ENCODE measurements around the gene ZNF750. TPM values are rescaled to one million over a fixed set of nuclear protein-coding genes. Genes with fewer than 3 reads are reported as not detected.

The ZNF750 gene
- total and polyA plus RNA-seq, 2 donors: 2.7 to 3.1 TPM

DNA sequence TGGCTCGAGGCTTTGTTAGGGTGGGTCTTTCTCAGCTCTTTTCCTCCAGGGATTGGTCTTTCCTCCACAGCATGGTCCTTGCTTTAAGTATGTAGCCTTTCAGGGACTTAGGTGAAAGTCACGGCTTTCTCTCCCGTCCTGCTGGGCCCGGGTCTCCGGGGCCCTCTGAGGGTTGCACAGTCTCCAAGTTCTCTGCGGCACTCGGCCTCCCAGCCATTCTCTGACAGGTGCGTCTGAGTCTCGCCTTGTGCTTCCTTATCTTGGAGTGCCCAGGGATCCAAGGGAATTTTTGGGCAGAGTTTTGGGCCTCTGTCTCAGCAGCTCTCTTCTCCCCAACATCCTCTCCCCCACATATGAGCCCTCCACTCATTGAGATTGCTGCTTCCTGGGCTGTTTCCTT, 36.6 kb downstream of the ZNF750 start:
- peaks cover 2% of the 10 kb centered on the region for H3K36me3 ChIP-seq (ENCODE audit: insufficient read depth)
- 89% methylated on average over 9 of the region's 9 CpGs for WGBS
- no peak overlapping the region for H3K27ac ChIP-seq (ENCODE audit: low read depth)
- H3K4me1 ChIP-seq (ENCODE audit: insufficient read depth): no peaks in the 10 kb centered on the region
- DNase-seq (ENCODE audit: extremely low spot score): no peak
- H3K4me3 ChIP-seq (ENCODE audit: low read depth, low read length): no peak overlapping the region

DNA sequence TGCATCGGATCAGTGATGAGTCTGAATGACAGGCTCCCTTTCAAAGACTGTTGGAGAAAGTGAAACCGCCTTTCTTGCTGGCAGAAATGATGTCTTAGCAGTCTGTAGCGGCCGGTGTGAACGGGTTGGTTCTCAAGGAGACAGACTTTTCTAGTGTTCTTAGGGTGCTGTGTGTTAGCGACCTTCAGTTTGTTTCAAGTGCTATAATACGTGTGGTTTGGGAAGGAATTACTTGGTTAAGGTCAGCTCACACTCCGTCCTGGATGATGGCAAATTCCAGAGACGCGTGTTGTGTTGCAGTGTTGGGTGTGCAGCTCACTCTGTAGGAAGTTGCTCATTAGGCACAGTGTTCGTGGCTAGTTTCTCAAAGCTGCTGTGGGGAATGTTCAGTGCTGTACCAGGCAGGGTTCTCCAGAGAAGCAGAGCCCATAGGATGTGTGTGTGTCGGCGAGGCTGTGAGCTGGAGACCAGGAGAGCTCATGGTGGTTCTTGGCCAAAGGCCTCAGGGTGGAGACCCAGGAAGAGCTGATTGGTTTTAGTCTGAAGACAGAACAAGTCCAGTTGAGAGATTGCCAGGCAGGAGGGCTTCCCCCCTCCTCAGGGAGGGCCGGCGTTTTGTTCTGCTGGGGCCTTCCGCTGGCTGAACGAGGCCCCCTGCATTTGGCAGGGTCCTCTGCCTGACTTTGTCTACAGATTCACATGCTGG, 37.6 kb downstream of the ZNF750 start:
- WGBS: 76% methylated on average over 17 of the region's 17 CpGs
- Histone ChIP-seq H3K27ac (ENCODE audit: low read depth) (no peak overlapping the region), H3K4me1 (ENCODE audit: insufficient read depth) (no peaks in the 10 kb centered on the region), H3K4me3 (ENCODE audit: low read depth, low read length) (no peak overlapping the region), H3K36me3 (ENCODE audit: insufficient read depth) (peaks cover 2% of the 10 kb centered on the region)
- DNase-seq (ENCODE audit: extremely low spot score): no peak

DNA sequence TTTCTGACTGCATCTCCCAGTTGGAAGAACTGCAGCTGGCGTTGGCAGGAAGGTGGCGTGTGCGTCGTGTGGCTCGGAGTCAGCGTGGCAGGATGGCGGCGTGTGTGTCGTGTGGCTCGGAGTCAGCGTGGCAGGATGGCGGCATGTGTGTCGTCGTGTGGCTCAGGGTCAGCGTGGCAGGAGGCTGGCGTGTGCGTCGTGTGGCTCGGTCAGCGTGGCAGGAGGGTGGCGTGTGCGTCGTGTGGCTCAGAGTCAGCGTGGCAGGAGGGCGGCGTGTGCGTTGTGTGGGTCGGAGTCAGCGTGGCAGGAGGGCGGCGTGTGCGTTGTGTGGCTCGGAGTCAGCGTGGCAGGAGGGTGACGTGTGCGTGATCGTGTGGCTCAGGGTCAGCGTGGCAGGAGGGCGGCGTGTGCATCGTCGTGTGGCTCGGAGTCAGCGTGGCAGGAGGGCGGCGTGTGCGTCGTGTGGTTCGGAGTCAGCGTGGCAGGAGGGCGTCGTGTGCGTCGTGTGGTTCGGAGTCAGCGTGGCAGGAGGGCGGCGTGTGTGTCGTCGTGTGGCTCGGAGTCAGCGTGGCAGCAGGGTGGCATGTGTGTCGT, 38.3 kb downstream of the ZNF750 start:
- no peak overlapping the region for H3K4me3 ChIP-seq (ENCODE audit: low read depth, low read length)
- no peak overlapping the region for H3K27ac ChIP-seq (ENCODE audit: low read depth)
- H3K36me3 ChIP-seq (ENCODE audit: insufficient read depth): peaks cover 2% of the 10 kb centered on the region
- no peaks in the 10 kb centered on the region for H3K4me1 ChIP-seq (ENCODE audit: insufficient read depth)
- no peak for DNase-seq (ENCODE audit: extremely low spot score)
- WGBS: 97% methylated on average over 63 of the region's 63 CpGs

DNA sequence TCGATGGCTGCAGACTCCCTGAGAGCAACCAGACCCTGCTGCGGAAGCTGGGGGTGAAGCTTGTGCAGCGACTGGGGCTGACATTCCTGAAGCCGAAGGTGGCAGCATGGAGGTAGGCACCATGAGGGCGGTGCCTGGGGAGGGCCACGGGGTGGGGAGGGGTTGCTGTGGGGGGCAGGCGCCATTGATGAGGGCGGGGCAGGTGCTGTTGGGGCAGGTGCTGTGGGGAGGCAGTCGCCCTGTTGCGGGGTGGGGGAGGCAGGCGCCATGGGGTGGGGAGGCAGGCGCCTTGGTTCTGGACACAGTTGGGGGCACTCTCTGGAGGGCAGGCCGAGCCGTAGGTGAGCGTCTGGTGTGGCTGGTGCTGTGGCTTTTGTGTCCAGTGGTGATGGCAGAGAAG, 38.9 kb downstream of the ZNF750 start:
- Histone ChIP-seq H3K4me1 (ENCODE audit: insufficient read depth) (no peaks in the 10 kb centered on the region), H3K4me3 (ENCODE audit: low read depth, low read length) (no peak overlapping the region), H3K27ac (ENCODE audit: low read depth) (no peak overlapping the region), H3K36me3 (ENCODE audit: insufficient read depth) (peaks cover 2% of the 10 kb centered on the region)
- no peak for DNase-seq (ENCODE audit: extremely low spot score)
- WGBS: 99% methylated on average over 15 of the region's 15 CpGs

DNA sequence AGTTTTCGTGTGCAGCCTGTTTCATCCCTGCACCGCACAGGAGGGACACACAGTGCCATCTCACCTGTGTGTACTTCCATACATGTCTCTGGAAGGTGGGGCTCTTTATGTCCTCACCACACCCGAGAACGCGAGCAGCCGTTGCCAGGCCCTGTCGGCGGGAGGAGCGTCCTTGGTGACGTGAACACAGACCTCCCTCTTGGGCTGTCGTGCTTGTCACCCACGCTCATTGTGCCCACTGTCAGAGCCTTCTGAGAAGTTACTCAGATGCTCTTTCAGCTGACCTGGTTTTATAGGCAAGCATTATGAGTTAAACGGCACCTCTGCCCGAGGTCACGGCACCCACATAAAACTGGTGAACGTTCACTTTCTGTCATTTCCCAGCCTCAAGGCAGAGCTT, 40.2 kb downstream of the ZNF750 start:
- peaks cover 2% of the 10 kb centered on the region for H3K36me3 ChIP-seq (ENCODE audit: insufficient read depth)
- H3K4me1 ChIP-seq (ENCODE audit: insufficient read depth): no peaks in the 10 kb centered on the region
- DNase-seq (ENCODE audit: extremely low spot score): no peak
- H3K4me3 ChIP-seq (ENCODE audit: low read depth, low read length): no peak overlapping the region
- H3K27ac ChIP-seq (ENCODE audit: low read depth): no peak overlapping the region
- 84% methylated on average over 16 of the region's 16 CpGs for WGBS

DNA sequence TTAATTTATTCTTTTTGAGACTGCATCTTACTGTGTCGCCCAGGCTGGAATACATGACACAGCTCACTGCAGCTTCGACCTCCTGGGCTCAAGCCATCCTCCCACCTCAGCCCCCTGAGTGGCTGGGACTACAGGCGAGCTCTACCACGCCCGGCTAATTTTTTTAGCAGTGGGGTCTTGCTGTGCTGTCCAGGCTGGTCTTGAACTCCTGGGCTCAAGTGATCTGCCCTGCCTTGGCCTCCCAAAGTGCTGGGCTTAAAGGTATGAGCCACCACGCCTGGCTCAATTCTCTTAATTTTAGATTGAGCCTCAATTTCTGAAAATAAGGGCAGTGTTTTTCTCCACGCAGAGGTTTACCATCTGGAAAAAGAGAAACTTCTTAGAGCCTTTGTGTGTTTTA, 41.1 kb downstream of the ZNF750 start:
- 96% methylated on average over 7 of the region's 7 CpGs for WGBS
- peaks cover 2% of the 10 kb centered on the region for H3K36me3 ChIP-seq (ENCODE audit: insufficient read depth)
- H3K27ac ChIP-seq (ENCODE audit: low read depth): no peak overlapping the region
- no peak overlapping the region for H3K4me3 ChIP-seq (ENCODE audit: low read depth, low read length)
- DNase-seq (ENCODE audit: extremely low spot score): no peak
- H3K4me1 ChIP-seq (ENCODE audit: insufficient read depth): no peaks in the 10 kb centered on the region

GRCh38 chr17:82797061-82797460, 42.8 kb downstream of the ZNF750 start:
- Histone ChIP-seq H3K36me3 (ENCODE audit: insufficient read depth) (peaks cover 2% of the 10 kb centered on the region), H3K4me3 (ENCODE audit: low read depth, low read length) (no peak overlapping the region), H3K27ac (ENCODE audit: low read depth) (no peak overlapping the region), H3K4me1 (ENCODE audit: insufficient read depth) (no peaks in the 10 kb centered on the region)
- 96% methylated on average over 9 of the region's 9 CpGs for WGBS
- DNase-seq (ENCODE audit: extremely low spot score): no peak

- no peak for DNase-seq (ENCODE audit: extremely low spot score)
These were observed 44.2 kb downstream of the ZNF750 start for GRCh38 chr17:82795615-82796014.

GRCh38 chr17:82794781-82795482, 44.9 kb downstream of the ZNF750 start:
- H3K4me3 ChIP-seq (ENCODE audit: low read depth, low read length): no peak overlapping the region
- H3K4me1 ChIP-seq (ENCODE audit: insufficient read depth): no peaks in the 10 kb centered on the region
- no peak for DNase-seq (ENCODE audit: extremely low spot score)
- no peak overlapping the region for H3K27ac ChIP-seq (ENCODE audit: low read depth)
- WGBS: 73% methylated on average over 18 of the region's 18 CpGs
- peaks cover 2% of the 10 kb centered on the region for H3K36me3 ChIP-seq (ENCODE audit: insufficient read depth)

More at GRCh38 chr17:82795615-82796014, 44.2 kb downstream of the ZNF750 start:
- WGBS: 91% methylated on average over 14 of the region's 14 CpGs
- Histone ChIP-seq H3K36me3 (ENCODE audit: insufficient read depth) (peaks cover 2% of the 10 kb centered on the region), H3K4me1 (ENCODE audit: insufficient read depth) (no peaks in the 10 kb centered on the region), H3K27ac (ENCODE audit: low read depth) (no peak overlapping the region), H3K4me3 (ENCODE audit: low read depth, low read length) (no peak overlapping the region)

GRCh38 chr17:82793974-82794630, 45.7 kb downstream of the ZNF750 start:
- Histone ChIP-seq H3K4me1 (ENCODE audit: insufficient read depth) (no peaks in the 10 kb centered on the region), H3K4me3 (ENCODE audit: low read depth, low read length) (no peak overlapping the region), H3K27ac (ENCODE audit: low read depth) (no peak overlapping the region), H3K36me3 (ENCODE audit: insufficient read depth) (no peaks in the 10 kb centered on the region)
- 46% methylated on average over 15 of the region's 15 CpGs for WGBS
- no peak for DNase-seq (ENCODE audit: extremely low spot score)

GRCh38 chr17:82791532-82791931, 48.3 kb downstream of the ZNF750 start:
- Histone ChIP-seq H3K27ac (ENCODE audit: low read depth) (no peak overlapping the region), H3K4me3 (ENCODE audit: low read depth, low read length) (no peak overlapping the region), H3K36me3 (ENCODE audit: insufficient read depth) (no peaks in the 10 kb centered on the region), H3K4me1 (ENCODE audit: insufficient read depth) (no peaks in the 10 kb centered on the region)
- WGBS: 86% methylated on average over 12 of the region's 12 CpGs
- no peak for DNase-seq (ENCODE audit: extremely low spot score)

DNA sequence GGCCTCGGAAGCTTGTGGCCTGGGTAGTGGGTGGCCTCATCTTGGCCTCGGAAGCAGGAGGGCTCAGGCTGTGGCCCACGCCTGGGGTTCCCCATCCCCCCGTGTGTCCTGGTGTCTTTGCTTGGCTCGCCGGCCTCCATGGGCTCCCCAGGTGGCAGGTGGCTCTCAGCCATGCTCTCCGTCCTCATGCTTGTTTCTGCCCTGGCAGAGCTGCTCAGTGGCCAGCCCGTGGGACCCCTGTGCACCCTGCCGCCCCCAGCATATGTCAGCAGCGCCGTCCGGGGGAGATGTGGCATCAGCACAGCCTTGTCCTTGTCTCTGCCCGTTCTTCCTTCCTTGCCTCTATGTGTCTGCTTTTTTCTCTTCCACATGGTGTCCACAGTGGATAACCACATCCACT, 49.4 kb downstream of the ZNF750 start:
- Histone ChIP-seq H3K36me3 (ENCODE audit: insufficient read depth) (no peaks in the 10 kb centered on the region), H3K27ac (ENCODE audit: low read depth) (no peak overlapping the region), H3K4me1 (ENCODE audit: insufficient read depth) (no peaks in the 10 kb centered on the region), H3K4me3 (ENCODE audit: low read depth, low read length) (no peak overlapping the region)
- WGBS: 97% methylated on average over 13 of the region's 13 CpGs
- DNase-seq (ENCODE audit: extremely low spot score): no peak

GRCh38 chr17:82789806-82790205, 50.0 kb downstream of the ZNF750 start:
- H3K4me1 ChIP-seq (ENCODE audit: insufficient read depth): no peaks in the 10 kb centered on the region
- 94% methylated on average over 18 of the region's 18 CpGs for WGBS
- no peak overlapping the region for H3K4me3 ChIP-seq (ENCODE audit: low read depth, low read length)
- DNase-seq (ENCODE audit: extremely low spot score): no peak
- H3K36me3 ChIP-seq (ENCODE audit: insufficient read depth): no peaks in the 10 kb centered on the region
- no peak overlapping the region for H3K27ac ChIP-seq (ENCODE audit: low read depth)

Data from urinary bladder (tissue), 4 donors.